ENCODE measurements around the gene CABS1.

CABS1 gene

DNA sequence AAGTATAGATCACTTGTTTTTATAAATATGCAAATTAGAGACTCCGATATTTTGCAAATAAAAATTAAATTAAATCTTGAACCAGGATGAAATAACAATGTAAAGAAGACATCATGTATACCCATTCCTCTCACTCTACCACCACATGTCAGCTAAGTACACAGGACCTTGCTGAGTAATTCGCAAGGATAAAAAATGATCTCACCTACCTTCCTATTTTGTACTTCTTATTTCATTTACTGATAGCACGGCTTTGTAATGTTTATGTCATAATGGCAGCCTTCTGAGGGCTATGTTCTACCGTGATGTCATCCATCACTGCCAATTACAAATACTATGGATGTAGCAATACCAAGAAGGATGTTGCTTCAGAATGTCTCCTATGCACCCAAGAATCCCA is 37.2 kb downstream of the CABS1 start:
- H3K36me3 ChIP-seq = no peaks in the 10 kb centered on the region
- H3K9ac ChIP-seq = no peak overlapping the region
- H3K4me3 ChIP-seq = no peak overlapping the region
- H3K4me2 ChIP-seq = no peak overlapping the region
- H3K4me1 ChIP-seq = no peaks in the 10 kb centered on the region
- H3K27ac ChIP-seq = no peak overlapping the region
- H3K9me3 ChIP-seq (replicated peaks in 1 of 11) = no peaks in the 10 kb centered on the region
- H3K27me3 ChIP-seq = no peaks in the 10 kb centered on the region
- H4K20me1 ChIP-seq = no peaks in the 10 kb centered on the region
- no peak for TF ChIP-seq Cebpa-rat (IDR thresholded peaks at IDR 0.05)

GRCh38 chr4:70372760-70373159 is 38.0 kb downstream of the CABS1 start:
- Histone ChIP-seq H3K9me3 (replicated peaks in 1 of 11) (no peaks in the 10 kb centered on the region), H3K4me1 (no peaks in the 10 kb centered on the region), H3K4me3 (no peak overlapping the region), H3K9ac (no peak overlapping the region), H3K27ac (no peak overlapping the region), H4K20me1 (no peaks in the 10 kb centered on the region), H3K36me3 (no peaks in the 10 kb centered on the region), H3K4me2 (no peak overlapping the region), H3K27me3 (no peaks in the 10 kb centered on the region)
- no peak for TF ChIP-seq Cebpa-rat (IDR thresholded peaks at IDR 0.05)

GRCh38 chr4:70380578-70380977 is 45.8 kb downstream of the CABS1 start:
- no peak overlapping the region for H3K4me3 ChIP-seq
- no peaks in the 10 kb centered on the region for H3K9me3 ChIP-seq (replicated peaks in 1 of 11)
- TF ChIP-seq Cebpa-rat (IDR thresholded peaks at IDR 0.05) = no peak
- H3K36me3 ChIP-seq = no peaks in the 10 kb centered on the region
- no peak overlapping the region for H3K27ac ChIP-seq
- H3K27me3 ChIP-seq = no peaks in the 10 kb centered on the region
- no peak overlapping the region for H3K9ac ChIP-seq
- H3K4me2 ChIP-seq = no peak overlapping the region
- no peaks in the 10 kb centered on the region for H3K4me1 ChIP-seq
- H4K20me1 ChIP-seq = no peaks in the 10 kb centered on the region

GRCh38 chr4:70382691-70383181 is 48.0 kb downstream of the CABS1 start, which contains the start of gene SMR3B:
Gene SMR3B, plus strand, starts transcription at chr4:70383131. Its CDS starts 1,380 bp downstream, at chr4:70384511.
- Histone ChIP-seq H3K27me3 (no peaks in the 10 kb centered on the region), H3K4me2 (no peak within 1 kb of the TSS), H3K9me3 (replicated peaks in 1 of 11) (no peaks in the 10 kb centered on the region), H3K4me3 (no peak within 1 kb of the TSS), H3K27ac (no peak within 1 kb of the TSS), H3K36me3 (no peaks in the 10 kb centered on the region), H3K4me1 (no peaks in the 10 kb centered on the region), H3K9ac (no peak within 1 kb of the TSS), H4K20me1 (no peaks in the 10 kb centered on the region)
- no peak for TF ChIP-seq Cebpa-rat (IDR thresholded peaks at IDR 0.05)

Measured in BLaER1 treated with 17β-estradiol and CSF1 and Interleukin-3, amounts not matched to agents 10 nM and 100 nM (cell line).